Measurements from ENCODE around the gene FSTL5. TPM values are rescaled to one million over a fixed set of nuclear protein-coding genes. Genes with fewer than 3 reads are reported as not detected.

FSTL5 gene
- total and polyA plus RNA-seq, 5 donors: 0.02 TPM; not detected in 4

DNA sequence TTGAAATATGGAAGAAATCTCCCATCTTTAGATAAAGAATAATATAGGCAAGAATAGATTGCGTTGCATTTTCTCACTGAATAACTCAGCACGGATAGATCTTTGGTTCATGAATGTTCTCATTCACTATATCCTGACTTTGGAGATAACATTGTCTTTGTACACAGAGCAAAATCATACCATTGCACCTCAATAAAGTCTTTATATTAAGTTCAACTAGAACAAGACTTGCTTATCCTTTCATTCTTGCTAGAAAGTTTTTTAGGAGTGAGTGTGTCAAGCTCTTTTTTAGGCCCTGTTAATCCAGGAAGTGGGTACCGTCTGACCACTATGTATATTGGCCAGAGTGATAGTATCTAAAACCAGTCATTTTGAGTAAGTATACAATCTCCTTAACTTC, 658.7 kb downstream of the FSTL5 start:
- intact Hi-C loops (cut with DNase I): no loop called here
- ATAC-seq (no peak), DNase-seq (no peak)
- H3K4me1 ChIP-seq (ENCODE audit: control insufficient read depth, insufficient read depth, low read length): no peaks in the 10 kb centered on the region
- no peak overlapping the region for H3K27ac ChIP-seq (ENCODE audit: low read length)
- WGBS: 79% methylated on average over 3 of the region's 3 CpGs
- H3K27me3 ChIP-seq (ENCODE audit: control insufficient read depth, insufficient read depth): no peaks in the 10 kb centered on the region
- H3K4me3 ChIP-seq (ENCODE audit: low read length): no peak overlapping the region
- no peaks in the 10 kb centered on the region for H3K9me3 ChIP-seq (ENCODE audit: control insufficient read depth, low read length)

DNA sequence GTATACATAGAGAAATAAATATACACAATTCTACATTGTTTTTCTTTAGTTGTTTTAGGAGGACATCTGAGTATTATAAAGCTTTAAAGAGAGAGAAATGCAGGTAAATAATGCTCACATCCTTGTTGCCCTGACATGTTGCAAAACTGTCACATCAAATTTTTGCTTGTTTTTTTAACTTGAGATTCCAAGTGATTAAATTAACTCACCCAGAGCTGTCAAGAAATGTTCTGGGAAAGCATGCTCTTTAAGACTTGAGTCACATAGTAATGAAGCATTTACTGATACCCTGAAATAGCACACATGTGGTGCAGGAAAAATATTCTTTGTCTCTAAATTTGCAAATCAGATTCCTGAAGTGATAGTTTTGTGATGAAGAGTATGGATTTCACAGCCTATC, 665.6 kb downstream of the FSTL5 start:
- Histone ChIP-seq H3K4me3 (ENCODE audit: low read length) (no peak overlapping the region), H3K27me3 (ENCODE audit: control insufficient read depth, insufficient read depth) (no peaks in the 10 kb centered on the region), H3K4me1 (ENCODE audit: control insufficient read depth, insufficient read depth, low read length) (no peaks in the 10 kb centered on the region), H3K9me3 (ENCODE audit: control insufficient read depth, low read length) (no peaks in the 10 kb centered on the region), H3K27ac (ENCODE audit: low read length) (no peak overlapping the region)
- ATAC-seq (no peak), DNase-seq (no peak)
- intact Hi-C loops (cut with DNase I): no loop called here

GRCh38 chr4:161486461-161486860, 677.3 kb downstream of the FSTL5 start:
- 46% methylated on average over 1 of the region's 1 CpG for WGBS
- no peak for DNase-seq
- no peak for ATAC-seq
- no peaks in the 10 kb centered on the region for H3K27me3 ChIP-seq (ENCODE audit: control insufficient read depth, insufficient read depth)
- intact Hi-C loops (cut with DNase I): no loop called here
- H3K27ac ChIP-seq (ENCODE audit: low read length): no peak overlapping the region
- no peak overlapping the region for H3K4me3 ChIP-seq (ENCODE audit: low read length)
- no peaks in the 10 kb centered on the region for H3K9me3 ChIP-seq (ENCODE audit: control insufficient read depth, low read length)
- no peaks in the 10 kb centered on the region for H3K4me1 ChIP-seq (ENCODE audit: control insufficient read depth, insufficient read depth, low read length)

GRCh38 chr4:161466316-161466715, 697.5 kb downstream of the FSTL5 start:
- Histone ChIP-seq H3K4me1 (ENCODE audit: control insufficient read depth, insufficient read depth, low read length) (no peaks in the 10 kb centered on the region), H3K27ac (ENCODE audit: low read length) (no peak overlapping the region), H3K27me3 (ENCODE audit: control insufficient read depth, insufficient read depth) (no peaks in the 10 kb centered on the region), H3K9me3 (ENCODE audit: control insufficient read depth, low read length) (no peaks in the 10 kb centered on the region), H3K4me3 (ENCODE audit: low read length) (no peak overlapping the region)
- intact Hi-C loops (cut with DNase I): no loop called here
- no peak for DNase-seq
- no peak for ATAC-seq
- 37% methylated on average over 4 of the region's 4 CpGs for WGBS

GRCh38 chr4:161463436-161463835, 700.4 kb downstream of the FSTL5 start:
- DNase-seq (no peak), ATAC-seq (no peak)
- WGBS: 61% methylated on average over 2 of the region's 2 CpGs
- H3K4me3 ChIP-seq (ENCODE audit: low read length): no peak overlapping the region
- no peaks in the 10 kb centered on the region for H3K9me3 ChIP-seq (ENCODE audit: control insufficient read depth, low read length)
- intact Hi-C loops (cut with DNase I): no loop called here
- H3K27me3 ChIP-seq (ENCODE audit: control insufficient read depth, insufficient read depth): no peaks in the 10 kb centered on the region
- H3K4me1 ChIP-seq (ENCODE audit: control insufficient read depth, insufficient read depth, low read length): no peaks in the 10 kb centered on the region
- H3K27ac ChIP-seq (ENCODE audit: low read length): no peak overlapping the region

- ATAC-seq (no peak), DNase-seq (no peak)
- no peaks in the 10 kb centered on the region for H3K9me3 ChIP-seq (ENCODE audit: control insufficient read depth, low read length)
- no peaks in the 10 kb centered on the region for H3K27me3 ChIP-seq (ENCODE audit: control insufficient read depth, insufficient read depth)
- WGBS: 83% methylated on average over 3 of the region's 3 CpGs
- no peaks in the 10 kb centered on the region for H3K4me1 ChIP-seq (ENCODE audit: control insufficient read depth, insufficient read depth, low read length)
- H3K27ac ChIP-seq (ENCODE audit: low read length): no peak overlapping the region
- intact Hi-C loops (cut with DNase I): no loop called here
- no peak overlapping the region for H3K4me3 ChIP-seq (ENCODE audit: low read length)
These were observed 705.9 kb downstream of the FSTL5 start for GRCh38 chr4:161457906-161458305.

- Histone ChIP-seq H3K4me1 (ENCODE audit: control insufficient read depth, insufficient read depth, low read length) (no peaks in the 10 kb centered on the region), H3K4me3 (ENCODE audit: low read length) (no peak overlapping the region), H3K9me3 (ENCODE audit: control insufficient read depth, low read length) (no peaks in the 10 kb centered on the region), H3K27me3 (ENCODE audit: control insufficient read depth, insufficient read depth) (no peaks in the 10 kb centered on the region), H3K27ac (ENCODE audit: low read length) (no peak overlapping the region)
- DNase-seq (no peak), ATAC-seq (no peak)
- intact Hi-C loops (cut with DNase I): no loop called here
- WGBS: 31% methylated on average over 1 of the region's 1 CpG
These were observed 706.5 kb downstream of the FSTL5 start for GRCh38 chr4:161457311-161457710.

DNA sequence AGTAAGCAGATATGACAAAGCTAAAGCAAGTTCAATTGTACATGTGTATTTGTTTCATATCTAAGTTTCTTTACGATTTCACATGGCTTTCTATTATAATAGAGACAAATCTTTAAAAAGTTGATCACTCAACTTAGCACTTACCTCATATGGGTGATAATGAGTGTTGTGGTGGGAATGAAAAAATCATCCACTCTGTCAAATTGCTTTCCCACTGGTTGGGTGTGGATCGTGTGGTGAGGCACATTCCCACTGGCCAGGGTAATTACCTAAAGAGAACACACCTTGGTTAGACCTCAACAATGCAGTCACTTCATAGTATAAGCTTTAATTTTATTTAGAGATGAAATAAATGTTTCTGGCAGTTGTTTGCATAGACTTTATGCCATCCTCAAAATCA, 708.9 kb downstream of the FSTL5 start:
- Histone ChIP-seq H3K4me1 (ENCODE audit: control insufficient read depth, insufficient read depth, low read length) (no peaks in the 10 kb centered on the region), H3K9me3 (ENCODE audit: control insufficient read depth, low read length) (no peaks in the 10 kb centered on the region), H3K27me3 (ENCODE audit: control insufficient read depth, insufficient read depth) (no peaks in the 10 kb centered on the region), H3K27ac (ENCODE audit: low read length) (no peak overlapping the region), H3K4me3 (ENCODE audit: low read length) (no peak overlapping the region)
- intact Hi-C loops (cut with DNase I): no loop called here
- 56% methylated on average over 2 of the region's 2 CpGs for WGBS
- ATAC-seq (no peak), DNase-seq (no peak)

GRCh38 chr4:161448550-161449180, 715.1 kb downstream of the FSTL5 start:
- no peaks in the 10 kb centered on the region for H3K9me3 ChIP-seq (ENCODE audit: control insufficient read depth, low read length)
- H3K27ac ChIP-seq (ENCODE audit: low read length): no peak overlapping the region
- intact Hi-C loops (cut with DNase I): no loop called here
- 43% methylated on average over 5 of the region's 5 CpGs for WGBS
- H3K4me3 ChIP-seq (ENCODE audit: low read length): no peak overlapping the region
- ATAC-seq: no peak
- H3K4me1 ChIP-seq (ENCODE audit: control insufficient read depth, insufficient read depth, low read length): no peaks in the 10 kb centered on the region
- DNase-seq: no peak
- no peaks in the 10 kb centered on the region for H3K27me3 ChIP-seq (ENCODE audit: control insufficient read depth, insufficient read depth)

- 55% methylated on average over 1 of the region's 1 CpG for WGBS
- no peak for DNase-seq
These were observed 719.2 kb downstream of the FSTL5 start for GRCh38 chr4:161444626-161445025.

DNA sequence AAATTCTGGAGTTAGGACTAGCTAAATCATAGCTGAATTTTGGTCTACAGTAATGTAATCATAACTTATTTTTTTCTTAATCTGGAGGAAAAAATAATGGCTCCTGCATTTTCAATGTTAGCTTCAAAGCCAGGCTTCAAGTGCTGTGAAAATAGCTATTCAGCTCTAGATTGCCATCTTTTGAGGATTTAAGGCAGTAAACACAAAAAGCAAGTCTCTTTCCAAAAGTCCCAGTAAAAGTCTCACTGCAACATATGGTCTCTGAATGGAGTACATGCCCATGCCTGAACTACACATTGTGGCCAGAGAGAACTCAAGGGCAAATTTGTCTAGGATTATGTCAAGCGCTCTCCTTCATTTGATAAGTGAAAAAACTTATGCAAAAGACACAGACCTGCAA, 720.9 kb downstream of the FSTL5 start:
- ATAC-seq (no peak), DNase-seq (no peak)
- no peaks in the 10 kb centered on the region for H3K9me3 ChIP-seq (ENCODE audit: control insufficient read depth, low read length)
- no peaks in the 10 kb centered on the region for H3K4me1 ChIP-seq (ENCODE audit: control insufficient read depth, insufficient read depth, low read length)
- H3K27ac ChIP-seq (ENCODE audit: low read length): no peak overlapping the region
- no peak overlapping the region for H3K4me3 ChIP-seq (ENCODE audit: low read length)
- intact Hi-C loops (cut with DNase I): no loop called here
- H3K27me3 ChIP-seq (ENCODE audit: control insufficient read depth, insufficient read depth): no peaks in the 10 kb centered on the region
- 93% methylated on average over 1 of the region's 1 CpG for WGBS

More at GRCh38 chr4:161444626-161445025, 719.2 kb downstream of the FSTL5 start:
- Histone ChIP-seq H3K4me3 (ENCODE audit: low read length) (no peak overlapping the region), H3K4me1 (ENCODE audit: control insufficient read depth, insufficient read depth, low read length) (no peaks in the 10 kb centered on the region), H3K9me3 (ENCODE audit: control insufficient read depth, low read length) (no peaks in the 10 kb centered on the region), H3K27ac (ENCODE audit: low read length) (no peak overlapping the region), H3K27me3 (ENCODE audit: control insufficient read depth, insufficient read depth) (no peaks in the 10 kb centered on the region)
- intact Hi-C loops (cut with DNase I): no loop called here
- no peak for ATAC-seq

- 95% methylated on average over 2 of the region's 2 CpGs for WGBS
- no peak for ATAC-seq
- H3K9me3 ChIP-seq (ENCODE audit: control insufficient read depth, low read length): no peaks in the 10 kb centered on the region
These were observed 725.7 kb downstream of the FSTL5 start for GRCh38 chr4:161438096-161438495.

More at GRCh38 chr4:161438096-161438495, 725.7 kb downstream of the FSTL5 start:
- no peak overlapping the region for H3K27ac ChIP-seq (ENCODE audit: low read length)
- H3K4me3 ChIP-seq (ENCODE audit: low read length): no peak overlapping the region
- no peaks in the 10 kb centered on the region for H3K4me1 ChIP-seq (ENCODE audit: control insufficient read depth, insufficient read depth, low read length)
- no peaks in the 10 kb centered on the region for H3K27me3 ChIP-seq (ENCODE audit: control insufficient read depth, insufficient read depth)
- intact Hi-C loops (cut with DNase I): no loop called here
- DNase-seq: no peak

All from right cardiac atrium (tissue), 5 donors.